GM06990 (cell line): ENCODE data around the gene USP34.
"Not testable (repeated sequence)": the region's sequence is repeated elsewhere in the genome, so short reads cannot be mapped to it uniquely, and the experiment has no call there.

Source experiments
- DNase-seq: peaks from one replicate; pipeline ENCODE4 v3.0.0-alpha.2; 2011; ENCODE audit not compliant: insufficient read length; ENCODE audit errors: extremely low read depth
- H3K27me3 ChIP-seq: replicated peaks from 2 replicates; pipeline ENCODE4 v1.6.0; 2011; ENCODE audit warnings: low read length; ENCODE audit not compliant: control insufficient read depth, insufficient read depth
- H3K36me3 ChIP-seq: 2 replicates; pipeline ENCODE4 v1.5.1; 2011; ENCODE audit warnings: low read length; ENCODE audit not compliant: control insufficient read depth, insufficient read depth
- H3K4me3 ChIP-seq: replicated peaks from 2 replicates; pipeline ENCODE4 v1.5.1; 2011; ENCODE audit warnings: low read depth, mild to moderate bottlenecking, control low read depth, low read length
- TF ChIP-seq, protein P1 (sequence below): IDR thresholded peaks from 2 replicates; pipeline ENCODE4 v1.5.1; 2011; ENCODE audit warnings: low read length, control low read depth, mild to moderate bottlenecking, inconsistent platforms; ENCODE audit not compliant: insufficient read depth, poor library complexity, severe bottlenecking

Gene USP34

DNA sequence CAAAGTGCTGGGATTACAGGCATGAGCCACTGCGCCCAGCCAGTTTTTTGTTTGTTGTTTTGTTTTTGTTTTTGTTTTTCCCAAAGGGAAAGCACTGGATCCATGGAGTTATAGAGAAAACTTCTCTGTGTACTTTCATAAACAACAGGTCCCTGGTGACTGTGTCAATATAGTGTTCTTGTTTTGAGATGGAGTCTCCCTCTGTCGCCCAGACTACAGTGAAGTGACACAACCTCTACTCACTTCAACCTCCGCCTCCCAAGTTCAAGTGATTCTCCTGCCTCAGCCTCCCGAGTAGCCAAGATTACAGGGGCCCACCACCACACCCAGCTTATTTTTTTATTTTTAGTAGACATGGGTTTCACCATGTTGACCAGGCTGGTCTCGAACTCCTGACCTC is 16.5 kb downstream of the USP34 start:
- H3K27me3 ChIP-seq: no peaks in the 10 kb centered on the region
- TF ChIP-seq, protein P1, sequence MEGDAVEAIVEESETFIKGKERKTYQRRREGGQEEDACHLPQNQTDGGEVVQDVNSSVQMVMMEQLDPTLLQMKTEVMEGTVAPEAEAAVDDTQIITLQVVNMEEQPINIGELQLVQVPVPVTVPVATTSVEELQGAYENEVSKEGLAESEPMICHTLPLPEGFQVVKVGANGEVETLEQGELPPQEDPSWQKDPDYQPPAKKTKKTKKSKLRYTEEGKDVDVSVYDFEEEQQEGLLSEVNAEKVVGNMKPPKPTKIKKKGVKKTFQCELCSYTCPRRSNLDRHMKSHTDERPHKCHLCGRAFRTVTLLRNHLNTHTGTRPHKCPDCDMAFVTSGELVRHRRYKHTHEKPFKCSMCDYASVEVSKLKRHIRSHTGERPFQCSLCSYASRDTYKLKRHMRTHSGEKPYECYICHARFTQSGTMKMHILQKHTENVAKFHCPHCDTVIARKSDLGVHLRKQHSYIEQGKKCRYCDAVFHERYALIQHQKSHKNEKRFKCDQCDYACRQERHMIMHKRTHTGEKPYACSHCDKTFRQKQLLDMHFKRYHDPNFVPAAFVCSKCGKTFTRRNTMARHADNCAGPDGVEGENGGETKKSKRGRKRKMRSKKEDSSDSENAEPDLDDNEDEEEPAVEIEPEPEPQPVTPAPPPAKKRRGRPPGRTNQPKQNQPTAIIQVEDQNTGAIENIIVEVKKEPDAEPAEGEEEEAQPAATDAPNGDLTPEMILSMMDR: no peak
- H3K4me3 ChIP-seq: no peak overlapping the region
- H3K36me3 ChIP-seq: no peaks in the 10 kb centered on the region; the same call in 1 of the 2 replicates
- no peak for DNase-seq

DNA sequence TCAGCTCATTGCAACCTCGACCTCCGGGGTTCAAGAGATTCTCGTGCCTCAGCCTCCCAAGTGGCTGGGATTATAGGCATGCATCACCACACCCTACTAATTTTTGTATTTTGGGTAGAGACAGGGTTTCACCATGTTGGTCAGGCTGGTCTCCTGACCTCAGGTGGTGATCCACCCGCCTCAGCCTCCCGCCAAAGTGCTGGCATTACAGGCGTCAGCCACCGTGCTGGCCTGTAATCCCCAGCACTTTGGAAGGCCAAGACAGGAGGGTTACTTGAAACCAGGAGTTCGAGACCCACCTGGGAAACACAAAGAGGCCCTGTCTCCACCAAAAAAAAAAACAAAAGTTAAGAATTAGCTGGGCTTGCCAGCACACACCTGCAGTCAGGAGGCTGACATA is 18.5 kb downstream of the USP34 start:
- Histone ChIP-seq H3K27me3 (no peaks in the 10 kb centered on the region), H3K36me3 (no peaks in the 10 kb centered on the region; the same call in 1 of the 2 replicates), H3K4me3 (no peak overlapping the region)
- DNase-seq: no peak
- TF ChIP-seq, protein P1: no peak

DNA sequence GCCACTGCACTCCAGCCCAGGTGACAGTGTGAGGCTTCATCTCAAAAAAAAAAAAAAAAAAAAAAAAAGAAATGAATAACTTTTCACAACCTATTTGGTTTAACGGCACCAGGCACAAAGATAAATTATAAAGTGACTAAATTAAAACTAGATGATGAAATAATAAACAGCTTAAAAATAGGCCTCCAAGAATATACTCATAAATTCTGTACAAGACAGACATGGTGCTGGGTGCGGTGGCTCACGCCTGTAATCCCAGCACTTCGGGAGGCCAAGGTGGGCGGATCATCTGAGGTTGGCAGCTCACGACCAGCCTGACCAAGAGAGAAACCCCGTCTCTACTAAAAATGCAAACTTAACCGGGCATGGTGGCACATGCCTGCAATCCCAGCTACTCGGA is 19.7 kb downstream of the USP34 start:
- no peaks in the 10 kb centered on the region for H3K27me3 ChIP-seq
- no peak for DNase-seq
- H3K4me3 ChIP-seq: no peak overlapping the region
- TF ChIP-seq, protein P1: no peak
- H3K36me3 ChIP-seq: no peaks in the 10 kb centered on the region; the same call in 1 of the 2 replicates

DNA sequence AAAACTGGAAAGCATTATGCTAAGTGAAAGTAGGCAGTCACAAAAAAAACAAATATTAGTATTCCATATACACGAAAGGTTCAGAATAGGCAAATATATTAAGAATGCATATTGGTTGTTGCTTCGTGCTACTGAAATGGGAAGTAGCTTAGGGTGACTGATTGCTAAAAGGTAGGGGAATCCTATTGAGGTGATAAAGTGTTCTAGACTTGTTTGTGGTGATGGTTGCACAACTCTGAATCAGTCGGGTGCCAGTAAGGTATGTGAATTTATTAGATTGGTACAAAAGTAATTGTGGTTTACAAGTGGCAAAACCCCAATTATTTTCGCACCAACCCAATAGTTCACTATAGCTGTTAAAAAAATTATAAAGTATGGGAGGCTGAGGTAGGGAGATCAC is 20.7 kb downstream of the USP34 start:
- Histone ChIP-seq H3K27me3 (no peaks in the 10 kb centered on the region), H3K4me3 (no peak overlapping the region), H3K36me3 (no peaks in the 10 kb centered on the region; the same call in 1 of the 2 replicates)
- DNase-seq: no peak
- TF ChIP-seq, protein P1: no peak

DNA sequence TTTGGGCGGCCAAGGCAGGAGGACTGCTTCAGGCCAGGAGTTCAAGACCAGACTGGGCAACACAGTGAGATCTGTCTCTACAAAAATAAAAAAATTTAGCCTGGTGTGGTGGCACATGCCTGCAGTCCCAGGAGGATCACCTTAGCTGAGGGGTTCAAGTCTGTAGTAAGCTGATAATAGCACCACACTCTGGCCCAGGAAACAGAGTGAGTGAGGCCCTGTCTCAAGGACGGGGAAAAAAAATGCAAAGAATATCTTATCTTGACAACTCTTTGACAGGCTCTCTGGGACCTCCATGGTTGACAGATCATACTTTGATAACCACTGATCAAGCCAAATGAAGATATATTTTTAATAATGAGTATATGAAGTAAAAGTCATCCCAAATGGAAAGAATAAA is 22.7 kb downstream of the USP34 start:
- TF ChIP-seq, protein P1: no peak
- H3K27me3 ChIP-seq: no peaks in the 10 kb centered on the region
- H3K4me3 ChIP-seq: no peak overlapping the region
- DNase-seq: no peak
- no peaks in the 10 kb centered on the region; the same call in 1 of the 2 replicates for H3K36me3 ChIP-seq

DNA sequence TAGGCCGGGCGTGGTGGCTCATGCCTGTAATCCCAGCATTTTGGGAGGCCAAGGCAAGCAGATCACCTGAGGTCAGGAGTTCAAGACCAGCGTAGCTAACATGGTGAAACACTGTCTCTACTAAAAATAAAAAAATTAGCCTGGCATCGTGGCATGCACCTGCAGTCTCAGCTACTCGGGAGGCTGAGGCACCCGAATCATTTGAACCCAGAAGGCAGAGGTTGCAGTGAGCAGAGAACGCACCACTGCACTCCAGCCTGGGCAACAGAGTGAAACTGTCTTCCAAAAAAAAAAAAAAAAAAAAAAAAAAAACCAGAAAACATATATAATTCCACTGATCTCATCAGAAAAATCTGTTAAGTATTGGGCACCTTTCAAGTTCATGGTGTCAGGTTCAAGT is 23.9 kb downstream of the USP34 start:
- H3K27me3 ChIP-seq, H3K4me3 ChIP-seq, H3K36me3 ChIP-seq, DNase-seq: not testable (repeated sequence)
